Measurements from ENCODE around the gene MGLL. TPM values are rescaled to one million over a fixed set of nuclear protein-coding genes. Genes with fewer than 3 reads are reported as not detected.

The MGLL gene
- total and polyA plus RNA-seq, 4 donors, result 67.0 to 182 (median 78.2) TPM

- H3K9ac ChIP-seq (ENCODE audit: insufficient read depth in 1 of 2, low read length in 2 of 2), result no peak overlapping the region
- H3K4me1 ChIP-seq (ENCODE audit: control insufficient read depth in 5 of 5, insufficient read depth in 5 of 5, low read length in 5 of 5), result peaks cover 5 to 23% (median 8%) of the 10 kb centered on the region in 5 donors
- WGBS, 2 donors, result 44 to 65% methylated on average over 7 of the region's 7 CpGs
- no peak for ATAC-seq (ENCODE audit: insufficient read depth, low FRiP score)
- no peak for TF ChIP-seq CTCF (IDR thresholded peaks at IDR 0.05; ENCODE audit: control extremely low read depth, extremely low read depth)
- H3K36me3 ChIP-seq (ENCODE audit: control insufficient read depth in 4 of 4, insufficient read depth in 4 of 4, low read length in 4 of 4), result no peaks in the 10 kb centered on the region
- H3K9me3 ChIP-seq (ENCODE audit: control insufficient read depth in 4 of 4, insufficient read depth in 3 of 4, low read length in 3 of 4), result peaks cover 0 to 11% (median 2%) of the 10 kb centered on the region in 4 donors
- H3K27ac ChIP-seq (ENCODE audit: low read depth in 1 of 2, low read length in 1 of 2), result peak overlapping the region in 1 of 2 donors; percentile 43
- H3K27me3 ChIP-seq (ENCODE audit: control insufficient read depth in 3 of 3, insufficient read depth in 3 of 3, low read length in 2 of 3), result no peaks in the 10 kb centered on the region
- no peak for DNase-seq
- H3K4me3 ChIP-seq, result no peak overlapping the region
Observed at GRCh38 chr3:127763816-127764215, 58.5 kb downstream of the MGLL start.

- ATAC-seq (ENCODE audit: insufficient read depth, low FRiP score) (no peak), DNase-seq (no peak)
- Histone ChIP-seq H3K27me3 (ENCODE audit: control insufficient read depth in 3 of 3, insufficient read depth in 3 of 3, low read length in 2 of 3) (no peaks in the 10 kb centered on the region), H3K4me1 (ENCODE audit: control insufficient read depth in 5 of 5, insufficient read depth in 5 of 5, low read length in 5 of 5) (peaks cover 5 to 19% (median 8%) of the 10 kb centered on the region in 5 donors), H3K27ac (ENCODE audit: low read depth in 1 of 2, low read length in 1 of 2) (peak overlapping the region in 1 of 2 donors; percentile 43), H3K9ac (ENCODE audit: insufficient read depth in 1 of 2, low read length in 2 of 2) (no peak overlapping the region), H3K36me3 (ENCODE audit: control insufficient read depth in 4 of 4, insufficient read depth in 4 of 4, low read length in 4 of 4) (no peaks in the 10 kb centered on the region), H3K9me3 (ENCODE audit: control insufficient read depth in 4 of 4, insufficient read depth in 3 of 4, low read length in 3 of 4) (peaks cover 0 to 6% (median 0%) of the 10 kb centered on the region in 4 donors), H3K4me3 (no peak overlapping the region)
- WGBS, 2 donors, result 57 to 75% methylated on average over 8 of the region's 8 CpGs
- TF ChIP-seq CTCF (IDR thresholded peaks at IDR 0.05; ENCODE audit: control extremely low read depth, extremely low read depth), result no peak
Observed at GRCh38 chr3:127763337-127763736, 59.0 kb downstream of the MGLL start.

- Histone ChIP-seq H3K4me3 (no peak overlapping the region), H3K4me1 (ENCODE audit: control insufficient read depth in 5 of 5, insufficient read depth in 5 of 5, low read length in 5 of 5) (peaks cover 5 to 19% (median 8%) of the 10 kb centered on the region in 5 donors), H3K9me3 (ENCODE audit: control insufficient read depth in 4 of 4, insufficient read depth in 3 of 4, low read length in 3 of 4) (peaks cover 0 to under 1% (median 0%) of the 10 kb centered on the region in 4 donors), H3K9ac (ENCODE audit: insufficient read depth in 1 of 2, low read length in 2 of 2) (no peak overlapping the region), H3K27ac (ENCODE audit: low read depth in 1 of 2, low read length in 1 of 2) (peak overlapping the region in 1 of 2 donors; percentile 79), H3K27me3 (ENCODE audit: control insufficient read depth in 3 of 3, insufficient read depth in 3 of 3, low read length in 2 of 3) (no peaks in the 10 kb centered on the region), H3K36me3 (ENCODE audit: control insufficient read depth in 4 of 4, insufficient read depth in 4 of 4, low read length in 4 of 4) (no peaks in the 10 kb centered on the region)
- 86 to 90% methylated on average over 1 of the region's 1 CpG for WGBS, 2 donors
- ATAC-seq (ENCODE audit: insufficient read depth, low FRiP score), result no peak
- TF ChIP-seq CTCF (IDR thresholded peaks at IDR 0.05; ENCODE audit: control extremely low read depth, extremely low read depth), result no peak
- DNase-seq, result no peak
Observed at GRCh38 chr3:127762787-127763105, 59.6 kb downstream of the MGLL start.

Data from lung (tissue), 12 donors.